IPS-20b (cell line): ENCODE results near the gene KIF17.

Experiments
- H3K27ac ChIP-seq: one replicate; pipeline ENCODE4 v1.5.1; 2013; ENCODE audit warnings: low read length
- H3K27me3 ChIP-seq: 2 replicates; pipeline ENCODE4 v1.6.1; 2013; ENCODE audit warnings: mild to moderate bottlenecking, low read length, inconsistent platforms; ENCODE audit not compliant: insufficient read depth
- H3K36me3 ChIP-seq: 2 replicates; pipeline ENCODE4 v1.6.1; 2013; ENCODE audit warnings: low read depth, mild to moderate bottlenecking, inconsistent platforms, low read length, moderate library complexity; ENCODE audit not compliant: insufficient read depth
- H3K4me1 ChIP-seq: 2 replicates; pipeline ENCODE4 v1.6.1; 2013; ENCODE audit warnings: mild to moderate bottlenecking, control low read depth, inconsistent platforms, low read length, moderate library complexity; ENCODE audit not compliant: insufficient read depth
- H3K4me3 ChIP-seq: 2 replicates; pipeline ENCODE4 v1.5.1; 2013; ENCODE audit warnings: mild to moderate bottlenecking, low read length, inconsistent platforms
- H3K9ac ChIP-seq: 2 replicates; pipeline ENCODE4 v1.6.1; 2013; ENCODE audit warnings: low read depth, mild to moderate bottlenecking, inconsistent platforms, low read length, moderate library complexity
- H3K9me3 ChIP-seq: 2 replicates; pipeline ENCODE4 v1.6.1; 2013; ENCODE audit warnings: mild to moderate bottlenecking, low read depth, low read length, inconsistent platforms; ENCODE audit not compliant: insufficient read depth

KIF17 gene

GRCh38 chr1:20717452-20718342 is at the start of gene KIF17:
Gene KIF17, minus strand, starts transcription at chr1:20718007. Its CDS starts 301 bp downstream, at chr1:20717706.
- H3K4me1 ChIP-seq, result no peaks in the 10 kb centered on the region; the same call in 1 of the 2 replicates
- H3K27me3 ChIP-seq, result peaks cover 36% of the 10 kb centered on the region
- no peak within 1 kb of the TSS for H3K27ac ChIP-seq
- peak within 1 kb of the TSS; percentile 27; the same call in 1 of the 2 replicates for H3K9ac ChIP-seq
- no peaks in the 10 kb centered on the region for H3K36me3 ChIP-seq
- H3K4me3 ChIP-seq, result peak within 1 kb of the TSS; percentile 66
- H3K9me3 ChIP-seq, result no peaks in the 10 kb centered on the region

GRCh38 chr1:20767271-20767670 is 49.5 kb upstream of the KIF17 start:
- Histone ChIP-seq H3K36me3 (peaks cover 100% of the 10 kb centered on the region), H3K4me1 (peaks cover 9% of the 10 kb centered on the region; the same call in 1 of the 2 replicates), H3K27ac (no peak overlapping the region), H3K9ac (no peak overlapping the region), H3K9me3 (no peaks in the 10 kb centered on the region), H3K27me3 (no peaks in the 10 kb centered on the region), H3K4me3 (no peak overlapping the region)

- Histone ChIP-seq H3K9ac (no peak overlapping the region), H3K9me3 (no peaks in the 10 kb centered on the region), H3K27me3 (no peaks in the 10 kb centered on the region), H3K4me1 (peaks cover 9% of the 10 kb centered on the region; the same call in 1 of the 2 replicates), H3K4me3 (no peak overlapping the region), H3K36me3 (peaks cover 100% of the 10 kb centered on the region), H3K27ac (no peak overlapping the region)
Measured at GRCh38 chr1:20763417-20763816, 45.6 kb upstream of the KIF17 start.

GRCh38 chr1:20760322-20760721 is 42.5 kb upstream of the KIF17 start:
- no peak overlapping the region for H3K9ac ChIP-seq
- H3K4me1 ChIP-seq, result peaks cover 9% of the 10 kb centered on the region; the same call in 1 of the 2 replicates
- no peaks in the 10 kb centered on the region for H3K9me3 ChIP-seq
- H3K27me3 ChIP-seq, result no peaks in the 10 kb centered on the region
- H3K27ac ChIP-seq, result no peak overlapping the region
- H3K4me3 ChIP-seq, result no peak overlapping the region
- H3K36me3 ChIP-seq, result peaks cover 97% of the 10 kb centered on the region

GRCh38 chr1:20753589-20753988 is 35.8 kb upstream of the KIF17 start:
- no peaks in the 10 kb centered on the region for H3K9me3 ChIP-seq
- no peak overlapping the region for H3K27ac ChIP-seq
- H3K27me3 ChIP-seq, result no peaks in the 10 kb centered on the region
- no peak overlapping the region for H3K9ac ChIP-seq
- H3K4me1 ChIP-seq, result no peaks in the 10 kb centered on the region
- no peak overlapping the region for H3K4me3 ChIP-seq
- peaks cover 69% of the 10 kb centered on the region for H3K36me3 ChIP-seq

GRCh38 chr1:20751462-20751990 is 33.7 kb upstream of the KIF17 start:
- Histone ChIP-seq H3K27me3 (no peaks in the 10 kb centered on the region), H3K4me1 (no peaks in the 10 kb centered on the region), H3K36me3 (peaks cover 72% of the 10 kb centered on the region), H3K27ac (no peak overlapping the region), H3K9ac (no peak overlapping the region), H3K9me3 (no peaks in the 10 kb centered on the region), H3K4me3 (no peak overlapping the region)

GRCh38 chr1:20742671-20743070 is 24.9 kb upstream of the KIF17 start:
- Histone ChIP-seq H3K4me3 (no peak overlapping the region), H3K9ac (no peak overlapping the region), H3K9me3 (no peaks in the 10 kb centered on the region), H3K36me3 (peaks cover 90% of the 10 kb centered on the region), H3K27me3 (no peaks in the 10 kb centered on the region), H3K27ac (no peak overlapping the region), H3K4me1 (no peaks in the 10 kb centered on the region)

GRCh38 chr1:20740781-20741180 is 23.0 kb upstream of the KIF17 start:
- H3K27ac ChIP-seq, result no peak overlapping the region
- peaks cover 71% of the 10 kb centered on the region for H3K36me3 ChIP-seq

GRCh38 chr1:20739225-20739624 is 21.4 kb upstream of the KIF17 start:
- Histone ChIP-seq H3K9me3 (no peaks in the 10 kb centered on the region), H3K4me3 (no peak overlapping the region), H3K9ac (no peak overlapping the region), H3K36me3 (peaks cover 55% of the 10 kb centered on the region), H3K27ac (no peak overlapping the region), H3K4me1 (no peaks in the 10 kb centered on the region), H3K27me3 (peaks cover 3% of the 10 kb centered on the region)

More at GRCh38 chr1:20740781-20741180, 23.0 kb upstream of the KIF17 start:
- Histone ChIP-seq H3K4me1 (no peaks in the 10 kb centered on the region), H3K9me3 (no peaks in the 10 kb centered on the region), H3K27me3 (no peaks in the 10 kb centered on the region), H3K9ac (no peak overlapping the region), H3K4me3 (no peak overlapping the region)

- H3K9ac ChIP-seq, result no peak overlapping the region
- no peak overlapping the region for H3K27ac ChIP-seq
- no peaks in the 10 kb centered on the region for H3K9me3 ChIP-seq
- peaks cover 36% of the 10 kb centered on the region for H3K27me3 ChIP-seq
- peaks cover 5% of the 10 kb centered on the region; the same call in 1 of the 2 replicates for H3K4me1 ChIP-seq
- H3K4me3 ChIP-seq, result no peak overlapping the region
- H3K36me3 ChIP-seq, result peaks cover 21% of the 10 kb centered on the region
Measured at GRCh38 chr1:20735581-20736111, 17.8 kb upstream of the KIF17 start.

GRCh38 chr1:20733360-20733975 is 15.7 kb upstream of the KIF17 start:
- H3K9ac ChIP-seq, result no peak overlapping the region
- H3K36me3 ChIP-seq, result peaks cover 6% of the 10 kb centered on the region; the same call in 1 of the 2 replicates
- H3K27me3 ChIP-seq, result peaks cover 55% of the 10 kb centered on the region
- H3K9me3 ChIP-seq, result no peaks in the 10 kb centered on the region
- H3K4me3 ChIP-seq, result peak overlapping the region; percentile 78
- peaks cover 8% of the 10 kb centered on the region for H3K4me1 ChIP-seq
- H3K27ac ChIP-seq, result no peak overlapping the region
